NCI-H524 treated with DMSO at 0.1 percent for 48 hours (cell line): ENCODE data around the gene CHRM3.
"Not testable (repeated sequence)": the region's sequence is repeated elsewhere in the genome, so short reads cannot be mapped to it uniquely, and the experiment has no call there.

Source experiments
- DNase-seq: peaks from one replicate; lab custom pipeline; 2025; lab: John Stamatoyannopoulos, UW

The CHRM3 gene

GRCh38 chr1:239386453-239387303 is at the start of gene CHRM3:
TSS of gene CHRM3 (plus strand) at chr1:239386568. CDS start at chr1:239907452, 520,884 bp downstream.
- no peak for DNase-seq

GRCh38 chr1:239337799-239338430 is 48.5 kb upstream of the CHRM3 start:
- DNase-seq, result no peak

- DNase-seq, result no peak
Measured at GRCh38 chr1:239347776-239348175, 38.6 kb upstream of the CHRM3 start.

GRCh38 chr1:239348635-239349353 is 37.6 kb upstream of the CHRM3 start:
- DNase-seq, result no peak

GRCh38 chr1:239349699-239350098 is 36.7 kb upstream of the CHRM3 start:
- DNase-seq, result no peak

GRCh38 chr1:239353536-239353935 is 32.8 kb upstream of the CHRM3 start:
- no peak for DNase-seq

- no peak for DNase-seq
Measured at GRCh38 chr1:239354231-239354630, 32.1 kb upstream of the CHRM3 start.

GRCh38 chr1:239357867-239358266 is 28.5 kb upstream of the CHRM3 start:
- DNase-seq, result no peak

- no peak for DNase-seq
Measured at GRCh38 chr1:239361403-239361802, 25.0 kb upstream of the CHRM3 start.

GRCh38 chr1:239363930-239364329 is 22.4 kb upstream of the CHRM3 start:
- no peak for DNase-seq

- no peak for DNase-seq
Measured at GRCh38 chr1:239367196-239367810, 19.1 kb upstream of the CHRM3 start.

- DNase-seq, result no peak
Measured at GRCh38 chr1:239368436-239369109, 17.8 kb upstream of the CHRM3 start.

GRCh38 chr1:239370869-239371268 is 15.5 kb upstream of the CHRM3 start:
- DNase-seq, result not testable (repeated sequence)

- no peak for DNase-seq
Measured at GRCh38 chr1:239382666-239383065, 3.7 kb upstream of the CHRM3 start.

- no peak for DNase-seq
Measured at GRCh38 chr1:239383714-239384113, 2.7 kb upstream of the CHRM3 start.

GRCh38 chr1:239387304-239388158 is 1.2 kb downstream of the CHRM3 start:
- DNase-seq, result no peak

GRCh38 chr1:239388159-239388485 is 1.8 kb downstream of the CHRM3 start:
- no peak for DNase-seq

GRCh38 chr1:239388578-239388977 is 2.2 kb downstream of the CHRM3 start:
- DNase-seq, result no peak

- no peak for DNase-seq
Measured at GRCh38 chr1:239389703-239390102, 3.3 kb downstream of the CHRM3 start.

GRCh38 chr1:239392271-239392670 is 5.9 kb downstream of the CHRM3 start:
- no peak for DNase-seq

GRCh38 chr1:239394107-239394506 is 7.7 kb downstream of the CHRM3 start:
- DNase-seq, result no peak
